ENCODE measurements around the gene FOXP1.

DNA sequence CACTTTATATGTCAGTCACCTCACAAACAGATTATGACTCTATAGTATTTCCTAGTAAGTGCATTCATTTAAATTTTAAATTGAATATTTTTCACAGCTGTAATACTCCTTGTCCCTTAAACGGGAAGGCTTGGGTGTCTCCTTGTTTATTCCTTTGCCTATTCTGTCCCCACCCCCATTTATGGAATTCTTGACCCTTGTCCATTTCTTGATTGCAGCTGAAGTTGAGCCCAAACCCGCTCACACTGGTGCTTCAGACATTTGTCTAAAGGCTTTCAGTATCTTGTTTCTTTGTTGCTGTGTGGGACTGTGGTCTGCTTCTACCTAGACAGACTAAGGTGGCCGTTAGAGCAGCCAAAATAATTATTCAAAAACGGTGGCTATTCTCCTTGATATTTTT, 449.7 kb downstream of the FOXP1 start:
- TF ChIP-seq, protein P1, sequence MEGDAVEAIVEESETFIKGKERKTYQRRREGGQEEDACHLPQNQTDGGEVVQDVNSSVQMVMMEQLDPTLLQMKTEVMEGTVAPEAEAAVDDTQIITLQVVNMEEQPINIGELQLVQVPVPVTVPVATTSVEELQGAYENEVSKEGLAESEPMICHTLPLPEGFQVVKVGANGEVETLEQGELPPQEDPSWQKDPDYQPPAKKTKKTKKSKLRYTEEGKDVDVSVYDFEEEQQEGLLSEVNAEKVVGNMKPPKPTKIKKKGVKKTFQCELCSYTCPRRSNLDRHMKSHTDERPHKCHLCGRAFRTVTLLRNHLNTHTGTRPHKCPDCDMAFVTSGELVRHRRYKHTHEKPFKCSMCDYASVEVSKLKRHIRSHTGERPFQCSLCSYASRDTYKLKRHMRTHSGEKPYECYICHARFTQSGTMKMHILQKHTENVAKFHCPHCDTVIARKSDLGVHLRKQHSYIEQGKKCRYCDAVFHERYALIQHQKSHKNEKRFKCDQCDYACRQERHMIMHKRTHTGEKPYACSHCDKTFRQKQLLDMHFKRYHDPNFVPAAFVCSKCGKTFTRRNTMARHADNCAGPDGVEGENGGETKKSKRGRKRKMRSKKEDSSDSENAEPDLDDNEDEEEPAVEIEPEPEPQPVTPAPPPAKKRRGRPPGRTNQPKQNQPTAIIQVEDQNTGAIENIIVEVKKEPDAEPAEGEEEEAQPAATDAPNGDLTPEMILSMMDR (conservative IDR thresholded peaks at IDR 0.05; ENCODE audit: low read depth, low read length) = no peak
- no peak for TF ChIP-seq EZH2 (IDR thresholded peaks at IDR 0.05; ENCODE audit: borderline replicate concordance, low read depth, low read length, poor library complexity, severe bottlenecking)
